ENCODE results near the gene ATP5F1D.

- TF ChIP-seq POLR2A (IDR thresholded peaks at IDR 0.05; ENCODE audit: low read length) (no peak), GATA1 (IDR thresholded peaks at IDR 0.05; ENCODE audit: low read depth, low read length) (no peak)
Measured at GRCh38 chr19:1240925-1241324, 626 bp upstream of the ATP5F1D start.

Measured in erythroblast (primary cell).